ENCODE data around the gene USP34.

The USP34 gene

DNA sequence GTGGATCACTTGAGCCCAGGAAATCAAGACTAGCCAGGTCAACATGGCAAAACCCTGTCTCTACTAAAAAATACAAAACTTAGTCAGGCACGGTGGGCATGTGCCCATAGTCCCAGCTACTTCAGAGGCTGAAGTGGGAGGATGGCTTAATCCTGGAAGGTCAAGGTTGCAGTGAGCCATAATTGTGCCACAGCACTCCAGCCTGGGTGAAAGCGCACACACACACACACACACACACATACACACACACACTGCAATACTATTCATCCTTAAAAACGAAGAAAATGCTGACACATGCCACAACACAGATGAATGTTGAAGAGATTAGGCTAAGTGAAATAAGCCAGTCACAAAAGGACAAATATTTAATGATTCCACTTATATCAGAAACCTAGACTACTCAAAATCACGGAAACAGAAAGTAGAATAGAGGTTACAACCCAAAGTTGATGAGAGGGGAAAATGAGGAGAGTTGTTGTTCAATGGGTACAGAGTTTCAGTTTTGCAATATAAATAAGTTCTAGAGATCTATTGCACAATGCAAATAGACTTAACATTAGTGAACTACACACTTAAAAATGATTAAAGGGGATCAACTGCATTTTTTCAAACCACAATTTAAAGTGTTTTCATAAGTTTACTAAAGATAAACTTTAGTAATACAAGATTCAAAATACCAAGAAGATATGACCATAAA is 114.5 kb downstream of the USP34 start:
- no CpG with 5 or more reads among the region's 4 CpGs for WGBS, 2 donors (ENCODE audit: extremely low coverage in 2 of 2, insufficient read length in 2 of 2, insufficient replicate concordance in 1 of 2)
- Histone ChIP-seq H3K79me1 (ENCODE audit: low read depth, low read length) (no peaks in the 10 kb centered on the region), H3K27ac (replicated peaks; ENCODE audit: low read length) (no peak overlapping the region), H2BK120ac (ENCODE audit: low read depth, low read length) (no peak overlapping the region), H3K4me1 (ENCODE audit: control insufficient read depth in 2 of 2, insufficient read depth in 1 of 2, low read depth in 1 of 2, low read length in 2 of 2) (no peaks in the 10 kb centered on the region), H2AK5ac (ENCODE audit: low read depth, low read length) (no peak overlapping the region), H3K4me3 (ENCODE audit: low read length in 2 of 2) (no peak overlapping the region), H2BK15ac (ENCODE audit: low read length) (no peak overlapping the region), H3K27me3 (ENCODE audit: control insufficient read depth in 3 of 3, insufficient read depth in 3 of 3, low read depth in 1 of 3, low read length in 3 of 3) (no peaks in the 10 kb centered on the region), H3K4me2 (ENCODE audit: insufficient read depth, low read length, poor library complexity, severe bottlenecking) (no peak overlapping the region), H3K9ac (ENCODE audit: low read depth, low read length, poor library complexity) (no peak overlapping the region), H3K23ac (ENCODE audit: low read depth, low read length, poor library complexity) (no peak overlapping the region), H4K8ac (ENCODE audit: low read depth, low read length) (no peak overlapping the region), H2AFZ (ENCODE audit: low read length) (no peak overlapping the region), H2BK5ac (ENCODE audit: low read length) (no peak overlapping the region), H4K91ac (ENCODE audit: low read depth, low read length, poor library complexity) (no peak overlapping the region), H3K14ac (ENCODE audit: low read length) (no peak overlapping the region), H2BK12ac (ENCODE audit: low read length) (no peak overlapping the region), H3K9me3 (replicated peaks in 1 of 2; ENCODE audit: control insufficient read depth in 2 of 2, insufficient read depth in 1 of 2, low read depth in 1 of 2, low read length in 2 of 2) (peaks cover 11 to 22% of the 10 kb centered on the region in 2 donors), H3K36me3 (replicated peaks in 1 of 2; ENCODE audit: control insufficient read depth in 2 of 2, insufficient read depth in 2 of 2, low read length in 2 of 2) (peaks cover 2 to 16% of the 10 kb centered on the region in 2 donors), H3K4ac (ENCODE audit: low read length) (no peak overlapping the region), H3K18ac (ENCODE audit: low read length) (no peak overlapping the region)
- no peak for DNase-seq (ENCODE audit: low spot score)

DNA sequence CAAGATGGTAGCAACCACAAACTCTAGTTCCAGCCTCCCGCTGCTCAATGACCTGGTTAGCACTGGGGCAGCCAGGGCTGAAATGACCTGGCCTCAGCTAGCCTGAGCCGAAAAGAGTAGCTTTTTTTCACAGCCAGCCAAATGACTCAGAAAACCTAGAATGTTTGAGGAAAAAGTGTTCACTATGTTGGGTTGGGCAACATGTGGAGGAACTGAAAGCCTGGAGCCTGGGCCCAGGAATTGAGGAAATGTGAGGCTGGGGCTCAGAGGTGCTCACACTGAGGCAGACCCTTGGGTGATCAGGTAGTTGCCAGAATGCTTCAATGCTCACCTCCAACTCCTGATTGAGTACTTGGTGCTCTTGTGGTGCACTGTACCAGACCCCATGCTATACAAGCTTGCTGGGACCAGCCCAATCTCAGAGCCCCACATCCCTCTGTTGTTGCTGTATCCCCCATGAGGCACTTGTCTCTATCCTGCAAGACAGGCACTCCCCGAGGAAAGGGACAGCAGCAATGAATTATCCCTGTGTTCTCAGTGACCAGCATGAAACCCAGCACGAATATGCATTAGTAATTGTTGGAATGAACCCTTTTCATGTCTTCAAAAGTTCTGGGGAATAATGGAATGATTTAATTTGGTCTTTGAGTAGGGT is 116.2 kb downstream of the USP34 start:
- Histone ChIP-seq H3K4me1 (ENCODE audit: control insufficient read depth in 2 of 2, insufficient read depth in 1 of 2, low read depth in 1 of 2, low read length in 2 of 2) (no peaks in the 10 kb centered on the region), H4K91ac (ENCODE audit: low read depth, low read length, poor library complexity) (no peak overlapping the region), H2BK120ac (ENCODE audit: low read depth, low read length) (no peak overlapping the region), H3K79me1 (ENCODE audit: low read depth, low read length) (no peaks in the 10 kb centered on the region), H3K4me2 (ENCODE audit: insufficient read depth, low read length, poor library complexity, severe bottlenecking) (no peak overlapping the region), H2BK12ac (ENCODE audit: low read length) (no peak overlapping the region), H2BK5ac (ENCODE audit: low read length) (no peak overlapping the region), H3K14ac (ENCODE audit: low read length) (no peak overlapping the region), H3K36me3 (replicated peaks in 1 of 2; ENCODE audit: control insufficient read depth in 2 of 2, insufficient read depth in 2 of 2, low read length in 2 of 2) (peaks cover 2 to 28% of the 10 kb centered on the region in 2 donors), H2BK15ac (ENCODE audit: low read length) (no peak overlapping the region), H2AFZ (ENCODE audit: low read length) (no peak overlapping the region), H3K9ac (ENCODE audit: low read depth, low read length, poor library complexity) (no peak overlapping the region), H4K8ac (ENCODE audit: low read depth, low read length) (no peak overlapping the region), H2AK5ac (ENCODE audit: low read depth, low read length) (no peak overlapping the region), H3K27me3 (ENCODE audit: control insufficient read depth in 3 of 3, insufficient read depth in 3 of 3, low read depth in 1 of 3, low read length in 3 of 3) (no peaks in the 10 kb centered on the region), H3K9me3 (replicated peaks in 1 of 2; ENCODE audit: control insufficient read depth in 2 of 2, insufficient read depth in 1 of 2, low read depth in 1 of 2, low read length in 2 of 2) (peaks cover 11 to 21% of the 10 kb centered on the region in 2 donors), H3K4me3 (ENCODE audit: low read length in 2 of 2) (no peak overlapping the region), H3K4ac (ENCODE audit: low read length) (no peak overlapping the region), H3K27ac (replicated peaks; ENCODE audit: low read length) (no peak overlapping the region), H3K23ac (ENCODE audit: low read depth, low read length, poor library complexity) (no peak overlapping the region), H3K18ac (ENCODE audit: low read length) (no peak overlapping the region)
- WGBS, 2 donors (ENCODE audit: extremely low coverage in 2 of 2, insufficient read length in 2 of 2, insufficient replicate concordance in 1 of 2): no CpG with 5 or more reads among the region's 4 CpGs
- no peak for DNase-seq (ENCODE audit: low spot score)

DNA sequence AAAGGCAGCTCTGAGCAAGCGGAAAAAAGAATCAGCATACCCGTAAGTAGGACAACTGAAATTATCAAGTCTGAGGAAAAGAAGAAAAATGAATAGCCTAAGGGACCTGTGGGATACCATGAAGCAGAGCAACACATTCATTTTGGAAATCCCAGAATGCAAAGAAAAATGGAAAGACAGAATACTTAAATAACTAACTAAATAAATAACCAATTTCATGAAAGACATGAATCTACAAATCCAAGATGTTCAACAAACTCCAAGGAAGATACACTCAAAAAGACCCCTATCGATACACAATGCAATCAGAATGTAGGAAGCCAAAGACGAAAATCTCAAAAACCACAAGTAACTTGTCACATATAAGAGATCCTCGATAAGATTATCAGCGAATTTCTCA is 117.0 kb downstream of the USP34 start:
- no CpG with 5 or more reads among the region's 6 CpGs for WGBS, 2 donors (ENCODE audit: extremely low coverage in 2 of 2, insufficient read length in 2 of 2, insufficient replicate concordance in 1 of 2)
- H2AK5ac ChIP-seq (ENCODE audit: low read depth, low read length): no peak overlapping the region
- H2BK12ac ChIP-seq (ENCODE audit: low read length): no peak overlapping the region
- no peaks in the 10 kb centered on the region for H3K4me1 ChIP-seq (ENCODE audit: control insufficient read depth in 2 of 2, insufficient read depth in 1 of 2, low read depth in 1 of 2, low read length in 2 of 2)
- H3K79me1 ChIP-seq (ENCODE audit: low read depth, low read length): no peaks in the 10 kb centered on the region
- H3K14ac ChIP-seq (ENCODE audit: low read length): no peak overlapping the region
- H3K9ac ChIP-seq (ENCODE audit: low read depth, low read length, poor library complexity): no peak overlapping the region
- no peak overlapping the region for H3K18ac ChIP-seq (ENCODE audit: low read length)
- H3K27ac ChIP-seq (replicated peaks; ENCODE audit: low read length): no peak overlapping the region
- H3K27me3 ChIP-seq (ENCODE audit: control insufficient read depth in 3 of 3, insufficient read depth in 3 of 3, low read depth in 1 of 3, low read length in 3 of 3): no peaks in the 10 kb centered on the region
- H4K8ac ChIP-seq (ENCODE audit: low read depth, low read length): no peak overlapping the region
- no peak overlapping the region for H2BK120ac ChIP-seq (ENCODE audit: low read depth, low read length)
- no peak overlapping the region for H3K23ac ChIP-seq (ENCODE audit: low read depth, low read length, poor library complexity)
- no peak overlapping the region for H2BK15ac ChIP-seq (ENCODE audit: low read length)
- H4K91ac ChIP-seq (ENCODE audit: low read depth, low read length, poor library complexity): no peak overlapping the region
- no peak overlapping the region for H3K4me2 ChIP-seq (ENCODE audit: insufficient read depth, low read length, poor library complexity, severe bottlenecking)
- no peak overlapping the region for H2BK5ac ChIP-seq (ENCODE audit: low read length)
- H3K4me3 ChIP-seq (ENCODE audit: low read length in 2 of 2): no peak overlapping the region
- no peak overlapping the region for H3K4ac ChIP-seq (ENCODE audit: low read length)
- peaks cover 2 to 34% of the 10 kb centered on the region in 2 donors for H3K36me3 ChIP-seq (replicated peaks in 1 of 2; ENCODE audit: control insufficient read depth in 2 of 2, insufficient read depth in 2 of 2, low read length in 2 of 2)
- H3K9me3 ChIP-seq (replicated peaks in 1 of 2; ENCODE audit: control insufficient read depth in 2 of 2, insufficient read depth in 1 of 2, low read depth in 1 of 2, low read length in 2 of 2): peaks cover 11 to 21% of the 10 kb centered on the region in 2 donors
- H2AFZ ChIP-seq (ENCODE audit: low read length): no peak overlapping the region
- DNase-seq (ENCODE audit: low spot score): no peak

DNA sequence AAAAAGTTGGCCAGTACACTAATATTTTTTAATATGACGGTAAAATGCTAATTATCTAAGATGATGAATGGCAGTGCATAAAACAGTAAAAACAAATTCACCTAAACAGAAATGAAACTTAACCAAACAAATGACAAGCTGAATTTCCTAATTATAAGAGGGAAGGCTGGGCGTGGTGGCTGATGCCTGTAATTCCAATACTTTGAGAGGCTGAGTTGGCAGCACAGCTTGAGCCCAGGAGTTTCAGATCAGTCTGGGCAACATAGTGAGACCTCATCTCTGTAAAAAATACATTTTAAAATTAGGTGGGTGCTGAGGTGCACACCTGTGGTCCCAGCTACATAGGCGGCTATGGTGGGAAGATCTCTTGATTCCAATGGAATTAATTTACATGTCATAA is 120.1 kb downstream of the USP34 start:
- Histone ChIP-seq H3K36me3 (replicated peaks in 1 of 2; ENCODE audit: control insufficient read depth in 2 of 2, insufficient read depth in 2 of 2, low read length in 2 of 2) (peaks cover 8 to 64% of the 10 kb centered on the region in 2 donors), H4K8ac (ENCODE audit: low read depth, low read length) (no peak overlapping the region), H2AK5ac (ENCODE audit: low read depth, low read length) (no peak overlapping the region), H3K4me1 (ENCODE audit: control insufficient read depth in 2 of 2, insufficient read depth in 1 of 2, low read depth in 1 of 2, low read length in 2 of 2) (no peaks in the 10 kb centered on the region), H2BK12ac (ENCODE audit: low read length) (no peak overlapping the region), H3K23ac (ENCODE audit: low read depth, low read length, poor library complexity) (no peak overlapping the region), H4K91ac (ENCODE audit: low read depth, low read length, poor library complexity) (no peak overlapping the region), H3K79me1 (ENCODE audit: low read depth, low read length) (no peaks in the 10 kb centered on the region), H3K14ac (ENCODE audit: low read length) (no peak overlapping the region), H2BK15ac (ENCODE audit: low read length) (no peak overlapping the region), H3K4me2 (ENCODE audit: insufficient read depth, low read length, poor library complexity, severe bottlenecking) (no peak overlapping the region), H3K18ac (ENCODE audit: low read length) (no peak overlapping the region), H3K27ac (replicated peaks; ENCODE audit: low read length) (no peak overlapping the region), H3K9me3 (replicated peaks in 1 of 2; ENCODE audit: control insufficient read depth in 2 of 2, insufficient read depth in 1 of 2, low read depth in 1 of 2, low read length in 2 of 2) (peaks cover 15 to 21% of the 10 kb centered on the region in 2 donors), H2BK5ac (ENCODE audit: low read length) (no peak overlapping the region), H3K4me3 (ENCODE audit: low read length in 2 of 2) (no peak overlapping the region), H3K9ac (ENCODE audit: low read depth, low read length, poor library complexity) (no peak overlapping the region), H2BK120ac (ENCODE audit: low read depth, low read length) (no peak overlapping the region), H2AFZ (ENCODE audit: low read length) (no peak overlapping the region), H3K4ac (ENCODE audit: low read length) (no peak overlapping the region), H3K27me3 (ENCODE audit: control insufficient read depth in 3 of 3, insufficient read depth in 3 of 3, low read depth in 1 of 3, low read length in 3 of 3) (no peaks in the 10 kb centered on the region)
- no CpG with 5 or more reads among the region's 3 CpGs for WGBS, 2 donors (ENCODE audit: extremely low coverage in 2 of 2, insufficient read length in 2 of 2, insufficient replicate concordance in 1 of 2)
- DNase-seq (ENCODE audit: low spot score): no peak

All from neuronal stem cell (in vitro differentiated cells).